GM21737 (cell line): ENCODE results near the gene RHOG.

Experiments
- ATAC-seq: cut with Tn5 transposase; IDR thresholded peaks from one replicate; pipeline ENCODE4 v1.9.1; 2021; ENCODE audit warnings: mild to moderate bottlenecking, moderate library complexity; ENCODE audit not compliant: unreplicated experiment

Gene RHOG

GRCh38 chr11:3781423-3781822 is 59.3 kb downstream of the RHOG start:
- ATAC-seq = no peak
